ENCODE data around the gene LSS. TPM values are rescaled to one million over a fixed set of nuclear protein-coding genes. Genes with fewer than 3 reads are reported as not detected.

Gene LSS
- 9.1 to 17.4 TPM (median 13.8 TPM) in 5 replicates for total RNA-seq (2022; extraction: Qiagen RNA extraction; ENCODE audit: low read depth)

DNA sequence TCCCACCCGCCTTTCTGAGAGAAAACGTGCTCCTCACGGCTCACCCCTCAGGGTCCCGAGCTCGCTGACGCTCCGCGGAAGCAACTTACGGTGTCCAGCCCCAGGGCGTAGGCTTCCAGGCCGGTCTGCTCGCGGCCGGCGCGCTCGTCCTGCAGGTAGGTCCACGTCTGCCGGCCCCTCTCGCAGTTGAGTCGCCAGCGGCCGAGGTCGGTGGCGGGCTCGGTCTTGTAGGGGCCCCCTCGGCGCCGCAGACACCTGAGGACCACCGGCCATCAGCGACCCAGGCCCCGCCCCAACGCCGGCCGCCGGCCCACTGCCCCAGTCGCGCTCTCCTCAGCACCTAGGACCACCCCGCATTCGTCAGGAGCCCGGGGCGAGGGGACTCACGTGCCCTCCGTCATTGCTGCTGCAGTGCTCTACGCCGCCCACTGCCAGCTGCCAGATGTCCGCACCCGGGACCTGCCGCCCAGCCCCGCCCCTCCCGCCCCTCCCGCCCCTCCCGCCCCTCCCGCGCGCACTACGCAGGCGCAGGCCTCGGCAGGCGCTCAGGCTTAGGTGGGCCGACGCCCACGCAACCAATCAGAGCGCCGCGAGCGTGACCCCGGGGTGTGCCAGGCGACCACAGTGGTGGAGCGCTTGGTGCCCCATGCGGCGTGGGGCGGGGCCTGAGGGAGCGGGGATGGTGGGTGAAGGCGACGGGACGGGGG, at the start of gene LSS:
Gene LSS, minus strand, starts transcription at position 430 of the 707 bp plus-strand sequence. Its CDS starts 29 bp downstream, at position 401.

DNA sequence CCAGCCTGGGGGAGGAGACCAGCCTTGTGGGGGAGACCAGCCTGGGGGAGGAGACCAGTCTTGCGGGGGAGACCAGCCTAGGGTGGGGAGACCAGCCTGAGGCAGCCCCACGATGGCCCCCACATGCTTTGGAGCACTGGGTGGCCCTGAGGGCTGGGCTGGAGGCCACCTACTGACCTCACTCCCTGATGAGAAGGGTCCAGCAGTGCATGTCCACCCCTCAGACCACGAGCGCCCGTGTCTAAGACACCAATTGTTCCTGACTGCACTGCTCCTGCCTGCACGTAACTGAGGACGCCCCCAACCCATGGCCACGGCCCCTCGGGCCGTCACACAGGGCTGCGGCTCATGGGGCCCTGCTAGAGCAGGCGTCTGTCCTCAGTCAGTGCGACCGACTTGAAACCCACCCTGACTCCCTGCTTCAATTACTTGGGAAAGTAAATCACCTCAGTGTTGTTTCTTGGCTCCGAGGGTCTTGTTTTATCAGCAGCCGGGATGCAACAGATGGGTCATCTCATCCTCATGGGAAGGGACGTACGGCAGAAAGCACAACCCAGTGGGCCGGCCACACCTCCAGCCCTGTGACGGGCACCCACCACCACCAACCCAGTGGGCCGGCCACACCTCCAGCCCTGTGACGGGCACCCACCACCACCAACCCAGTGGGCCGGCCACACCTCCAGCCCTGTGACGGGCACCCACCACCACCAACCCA, 44.5 kb downstream of the LSS start, which contains the start of gene SPATC1L:
Gene SPATC1L, minus strand, starts transcription at position 550 of the 715 bp plus-strand sequence. CDS start 1,643 bp downstream, outside the sequence.

DNA sequence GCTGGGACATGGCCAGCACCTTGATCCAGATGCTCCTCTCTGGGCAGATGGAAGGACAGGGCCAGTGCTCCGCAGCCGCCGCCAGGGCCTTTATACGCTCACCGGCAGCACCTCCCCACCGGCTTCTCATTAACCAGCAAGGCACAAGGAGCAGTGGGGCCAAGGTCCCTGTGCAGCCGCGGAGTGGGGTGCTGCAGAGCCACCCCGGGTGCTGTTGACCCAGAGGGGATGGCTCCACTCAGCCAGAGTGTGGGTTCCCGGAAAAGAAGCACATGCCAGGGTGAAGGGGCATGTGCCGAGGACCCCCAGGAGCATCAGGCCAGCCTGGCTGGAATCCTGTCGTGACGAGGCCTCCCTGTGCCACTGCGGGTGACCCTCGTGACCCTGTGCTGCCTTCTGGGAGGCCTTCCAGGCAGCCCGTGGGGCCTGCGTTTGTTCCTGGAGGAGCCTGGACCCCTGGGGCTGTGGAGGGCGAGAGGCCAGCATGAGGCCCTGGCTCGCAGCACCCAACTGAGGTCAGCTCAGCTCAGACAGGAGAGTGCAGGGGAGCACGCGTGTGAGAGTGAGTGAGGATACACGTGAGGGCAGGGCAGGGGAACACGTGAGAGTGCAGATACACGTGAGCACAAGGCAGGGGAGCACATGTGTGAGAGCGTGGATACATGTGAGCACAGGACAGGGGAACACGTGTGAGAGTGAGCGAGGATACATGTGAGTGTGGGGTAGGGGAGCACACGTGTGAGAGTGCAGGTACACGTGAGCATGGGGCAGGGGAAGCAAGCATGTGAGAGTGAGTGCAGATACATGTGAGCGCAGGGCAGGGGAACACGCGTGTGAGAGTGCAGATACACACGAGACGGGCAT, 72.8 kb downstream of the LSS start, which contains the start of gene FTCD:
Gene FTCD, minus strand, starts transcription at position 66 of the 864 bp plus-strand sequence. Its CDS starts 56 bp downstream, at position 10.

Other genes with a start within 250 kb of the LSS start
- gene COL6A1, start 247.0 kb downstream of the LSS start, total RNA-seq (2022; extraction: Qiagen RNA extraction; ENCODE audit: low read depth): 12.9 to 23.3 TPM (median 19.7 TPM) in 5 replicates
- gene COL6A2, start 130.7 kb downstream of the LSS start, total RNA-seq (2022; extraction: Qiagen RNA extraction; ENCODE audit: low read depth): 10.4 to 19.8 TPM (median 16.0 TPM) in 5 replicates
- gene FTCD, start 73.2 kb downstream of the LSS start, total RNA-seq (2022; extraction: Qiagen RNA extraction; ENCODE audit: low read depth): not detected in 5 replicates
- gene SPATC1L, start 44.3 kb downstream of the LSS start, total RNA-seq (2022; extraction: Qiagen RNA extraction; ENCODE audit: low read depth): 0.20 TPM in 1 of 5 replicates, not detected in the others
- gene MCM3AP, start 56.8 kb upstream of the LSS start, total RNA-seq (2022; extraction: Qiagen RNA extraction; ENCODE audit: low read depth): 29.8 to 46.3 TPM (median 44.3 TPM) in 5 replicates
- gene YBEY, start 57.6 kb upstream of the LSS start, total RNA-seq (2022; extraction: Qiagen RNA extraction; ENCODE audit: low read depth): 25.6 to 36.8 TPM (median 27.9 TPM) in 5 replicates
- 3.0 to 5.3 TPM (median 4.6 TPM) in 5 replicates for gene C21orf58, start 95.1 kb upstream of the LSS start, total RNA-seq (2022; extraction: Qiagen RNA extraction; ENCODE audit: low read depth)
- 11.1 to 16.0 TPM (median 14.8 TPM) in 5 replicates for gene PCNT, start 95.4 kb upstream of the LSS start, total RNA-seq (2022; extraction: Qiagen RNA extraction; ENCODE audit: low read depth)
- gene DIP2A, start 230.1 kb upstream of the LSS start, total RNA-seq (2022; extraction: Qiagen RNA extraction; ENCODE audit: low read depth): 9.0 to 14.5 TPM (median 14.0 TPM) in 5 replicates

Measured in A549 treated with ZK216348 at 1 μM for 4 hours (cell line).